HG03025 (cell line): ENCODE data around the gene ALKBH6.
A peak's percentile ranks its signal among the peaks of the same experiment; 100 is the strongest.
"Not testable (repeated sequence)": the region's sequence is repeated elsewhere in the genome, so short reads cannot be mapped to it uniquely, and the experiment has no call there.

Experiments
- ATAC-seq: cut with Tn5 transposase; IDR thresholded peaks from one replicate; pipeline ENCODE4 v1.9.1; 2021; ENCODE audit warnings: mild to moderate bottlenecking, moderate library complexity; ENCODE audit not compliant: unreplicated experiment, low FRiP score

Gene ALKBH6

GRCh38 chr19:36014012-36014924 lies at the start of gene ALKBH6:
TSS of gene ALKBH6 (minus strand) at chr19:36014213. CDS start at chr19:36013397, 816 bp downstream.
- ATAC-seq, result peak; percentile 94

DNA sequence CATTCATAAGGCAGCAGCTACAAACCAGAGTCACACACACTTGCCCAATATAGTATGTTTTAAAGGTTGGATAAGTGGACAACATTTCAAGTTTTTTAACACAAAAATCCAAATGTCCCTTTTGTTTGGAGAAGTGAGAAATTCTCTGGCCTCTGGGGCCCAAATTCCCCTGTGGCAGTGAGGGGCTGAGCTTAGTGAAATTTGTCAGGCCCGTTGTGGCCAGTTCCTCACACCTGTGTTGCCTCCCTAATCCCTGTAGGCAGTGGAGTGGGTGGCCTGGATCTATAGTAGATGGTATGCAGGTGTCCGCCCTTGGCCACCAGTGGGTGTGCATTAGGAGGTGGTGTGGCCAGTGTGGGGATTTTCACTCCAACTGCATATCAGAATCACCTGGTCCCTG lies 47.4 kb upstream of the ALKBH6 start:
- no peak for ATAC-seq

DNA sequence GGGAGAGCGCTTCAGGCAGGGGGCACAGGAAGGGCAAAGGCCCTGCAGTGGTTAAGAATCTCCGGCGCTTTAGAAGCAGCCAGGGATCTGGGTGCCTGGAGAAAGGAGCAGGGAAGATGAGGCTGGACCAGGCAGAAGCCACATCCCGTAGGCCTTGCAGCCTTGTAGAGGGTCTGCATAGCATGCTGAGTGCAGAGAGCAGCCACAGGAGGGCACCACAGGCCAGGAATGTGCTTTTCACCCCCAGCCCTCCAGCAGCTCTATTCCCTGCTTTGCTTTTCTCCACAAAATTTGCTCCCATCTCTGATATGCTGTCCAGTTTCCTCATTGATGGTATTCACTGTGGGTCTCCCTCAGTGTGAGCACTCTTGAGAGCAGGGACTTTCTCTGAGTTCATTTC lies 46.4 kb upstream of the ALKBH6 start:
- ATAC-seq, result no peak

DNA sequence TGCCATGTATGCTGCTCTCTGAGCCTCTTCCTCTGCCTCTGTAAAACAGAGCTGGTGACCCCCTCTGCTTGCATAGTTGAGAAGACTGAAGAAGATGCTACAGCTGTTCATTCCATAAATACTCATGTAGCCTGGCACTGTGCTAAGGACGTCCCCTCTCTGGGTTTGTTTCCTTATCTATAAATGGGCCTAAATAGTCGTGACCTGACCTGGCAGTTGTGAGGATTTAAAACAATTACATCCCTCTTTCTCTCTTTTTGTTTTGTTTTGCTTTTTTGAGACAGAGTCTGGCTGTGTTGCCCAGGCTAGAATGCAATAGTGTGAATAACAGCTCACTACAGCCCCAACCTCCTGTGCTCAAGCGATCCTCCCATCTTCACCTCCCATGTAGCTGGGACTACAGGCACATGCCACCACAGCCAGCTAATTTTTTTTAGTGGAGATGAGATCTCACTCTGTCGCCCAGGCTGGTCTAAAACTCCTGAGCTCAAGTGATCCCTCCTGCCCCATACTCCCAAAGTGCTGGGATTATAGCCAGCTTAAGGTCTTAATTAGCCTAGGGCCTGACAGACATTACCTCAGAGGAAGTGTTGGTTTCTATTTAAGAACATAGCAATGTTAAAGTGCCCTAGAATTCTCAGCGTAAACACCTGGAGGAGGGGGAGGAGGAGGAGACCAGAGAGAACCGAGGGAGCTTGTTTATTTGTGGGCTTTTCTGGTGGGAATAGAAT lies 45.3 kb upstream of the ALKBH6 start:
- no peak for ATAC-seq

DNA sequence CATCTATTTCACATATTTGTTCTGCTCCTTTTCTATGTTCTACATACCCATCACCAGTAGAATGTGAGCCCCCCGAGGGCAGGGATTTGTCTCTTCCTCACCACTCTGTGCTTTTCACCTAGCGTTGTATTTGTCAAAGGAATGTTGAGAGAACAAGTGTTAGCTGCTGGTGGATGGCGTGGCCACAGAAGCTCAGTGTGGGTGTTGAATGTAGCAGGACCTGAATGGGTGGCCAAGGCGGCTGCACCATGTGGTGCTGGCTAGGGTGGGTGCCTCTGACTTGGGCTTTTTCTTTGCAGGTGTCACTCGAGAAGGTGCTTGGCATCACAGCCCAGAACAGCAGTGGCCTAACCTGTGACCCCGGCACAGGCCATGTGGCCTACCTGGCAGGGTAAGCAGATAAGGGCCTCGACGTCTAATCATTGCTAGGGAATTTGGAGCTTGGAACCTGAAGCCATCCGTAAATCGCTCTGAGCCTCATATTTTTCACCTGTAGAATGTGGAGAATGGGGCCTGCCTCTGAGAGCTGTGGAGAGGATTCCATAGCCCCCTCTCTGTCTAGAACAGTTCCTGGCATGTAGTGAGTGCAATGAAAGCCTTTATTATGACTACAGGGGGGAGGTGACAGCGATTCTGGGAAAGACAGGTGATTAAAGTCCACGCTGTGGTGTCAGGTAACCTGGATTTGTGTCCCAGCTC lies 44.6 kb upstream of the ALKBH6 start:
- no peak for ATAC-seq

- peak; percentile 70 for ATAC-seq
These were observed 41.0 kb upstream of the ALKBH6 start, which contains the start of gene WDR62 for GRCh38 chr19:36054733-36055686. TSS of gene WDR62 (plus strand) at chr19:36054897. CDS start at chr19:36054972, 75 bp downstream.

- peak; percentile 67 for ATAC-seq
These were observed 40.2 kb upstream of the ALKBH6 start, which contains the start of gene THAP8 for GRCh38 chr19:36054119-36054732. TSS of gene THAP8 (minus strand) at chr19:36054285. CDS start at chr19:36054217, 68 bp downstream.

GRCh38 chr19:36051637-36052036 lies 37.6 kb upstream of the ALKBH6 start:
- no peak for ATAC-seq

GRCh38 chr19:36051236-36051635 lies 37.2 kb upstream of the ALKBH6 start:
- no peak for ATAC-seq

GRCh38 chr19:36049080-36049698 lies 35.2 kb upstream of the ALKBH6 start:
- ATAC-seq, result no peak

GRCh38 chr19:36047835-36048234 lies 33.8 kb upstream of the ALKBH6 start:
- no peak for ATAC-seq

GRCh38 chr19:36046443-36047050 lies 32.5 kb upstream of the ALKBH6 start:
- ATAC-seq, result no peak

DNA sequence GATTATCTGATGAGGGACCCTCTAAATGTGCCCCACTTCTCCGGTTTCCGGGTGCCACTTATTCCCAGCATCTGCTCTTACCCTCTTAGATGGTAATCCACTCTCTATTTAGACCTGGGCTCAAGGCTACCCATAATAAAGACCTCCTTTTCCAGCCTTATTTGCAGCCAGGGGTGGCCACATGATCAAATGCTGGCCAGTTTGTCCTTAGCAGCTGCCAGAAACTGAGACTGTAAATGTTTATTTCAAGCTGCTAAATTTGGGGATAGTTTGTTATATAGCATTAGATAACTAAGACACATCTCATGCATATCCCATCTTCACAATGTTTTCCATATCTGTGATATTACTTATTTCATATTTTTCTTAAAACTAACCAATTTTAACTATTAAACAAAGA lies 29.9 kb upstream of the ALKBH6 start:
- no peak for ATAC-seq

GRCh38 chr19:36041831-36042230 lies 27.8 kb upstream of the ALKBH6 start:
- ATAC-seq, result no peak

DNA sequence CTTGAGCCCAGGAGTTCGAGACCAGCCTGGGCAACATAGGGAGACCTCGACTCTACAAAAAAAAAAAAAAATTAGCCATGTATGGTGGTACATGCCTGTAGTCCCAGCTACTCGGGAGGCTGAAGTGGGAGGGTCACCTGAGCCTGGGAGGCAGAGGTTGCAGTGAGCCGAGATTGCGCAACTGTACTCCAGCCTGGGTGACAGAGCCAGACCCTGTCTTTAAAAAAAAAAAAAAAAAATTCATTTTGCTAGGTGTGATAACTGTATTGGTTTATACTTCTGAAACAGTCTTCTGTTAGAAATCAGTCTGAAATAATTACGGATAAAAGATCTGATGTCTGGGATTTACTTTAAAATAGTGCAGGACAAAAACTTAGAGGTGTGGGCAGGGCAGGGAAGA lies 27.1 kb upstream of the ALKBH6 start:
- ATAC-seq, result not testable (repeated sequence)

- no peak for ATAC-seq
These were observed 26.5 kb upstream of the ALKBH6 start for GRCh38 chr19:36040495-36040894.

GRCh38 chr19:36032251-36033104 lies 18.5 kb upstream of the ALKBH6 start, which contains the start of gene CLIP3:
TSS of gene CLIP3 (minus strand) at chr19:36032873. CDS start at chr19:36032357, 516 bp downstream.
- no peak for ATAC-seq
